GM21390 (cell line): ENCODE data around the gene FAM151A.

Source experiments
- ATAC-seq: cut with Tn5 transposase; IDR thresholded peaks from one replicate; pipeline ENCODE4 v1.9.1; 2021; ENCODE audit not compliant: unreplicated experiment

The FAM151A gene

GRCh38 chr1:54604572-54605370 is 18.6 kb downstream of the FAM151A start:
- ATAC-seq = no peak

- no peak for ATAC-seq
Observed at GRCh38 chr1:54604051-54604450, 19.3 kb downstream of the FAM151A start.

- no peak for ATAC-seq
Observed at GRCh38 chr1:54603241-54603640, 20.1 kb downstream of the FAM151A start.

- ATAC-seq = no peak
Observed at GRCh38 chr1:54602554-54602953, 20.8 kb downstream of the FAM151A start.

- no peak for ATAC-seq
Observed at GRCh38 chr1:54601730-54602129, 21.6 kb downstream of the FAM151A start.

- ATAC-seq = no peak
Observed at GRCh38 chr1:54600947-54601721, 22.2 kb downstream of the FAM151A start.

GRCh38 chr1:54599211-54599823 is 24.0 kb downstream of the FAM151A start:
- ATAC-seq = no peak

GRCh38 chr1:54597455-54598030 is 25.8 kb downstream of the FAM151A start:
- ATAC-seq = no peak

GRCh38 chr1:54596756-54597155 is 26.6 kb downstream of the FAM151A start:
- ATAC-seq = no peak

- ATAC-seq = no peak
Observed at GRCh38 chr1:54595956-54596498, 27.3 kb downstream of the FAM151A start.

GRCh38 chr1:54594463-54594862 is 28.9 kb downstream of the FAM151A start:
- no peak for ATAC-seq

- ATAC-seq = no peak
Observed at GRCh38 chr1:54593571-54594160, 29.7 kb downstream of the FAM151A start.

- ATAC-seq = no peak
Observed at GRCh38 chr1:54591127-54591756, 32.1 kb downstream of the FAM151A start.

- no peak for ATAC-seq
Observed at GRCh38 chr1:54588377-54588776, 34.9 kb downstream of the FAM151A start.

GRCh38 chr1:54585181-54586066 is 37.9 kb downstream of the FAM151A start:
- ATAC-seq = no peak

GRCh38 chr1:54584575-54584974 is 38.8 kb downstream of the FAM151A start:
- ATAC-seq = no peak

- ATAC-seq = no peak
Observed at GRCh38 chr1:54583871-54584270, 39.5 kb downstream of the FAM151A start.

- ATAC-seq = no peak
Observed at GRCh38 chr1:54583307-54583686, 40.0 kb downstream of the FAM151A start.

- ATAC-seq = no peak
Observed at GRCh38 chr1:54582566-54583306, 40.6 kb downstream of the FAM151A start.
